Measurements from ENCODE around the gene TRAK1. TPM values are rescaled to one million over a fixed set of nuclear protein-coding genes. Genes with fewer than 3 reads are reported as not detected.

TRAK1 gene
- total and polyA plus RNA-seq, 10 of the 15 experiments (the other 5 are each of a cell fraction or from before 2014, with no cell fraction given) = 6.6 to 46.2 (median 23.7) TPM

DNA sequence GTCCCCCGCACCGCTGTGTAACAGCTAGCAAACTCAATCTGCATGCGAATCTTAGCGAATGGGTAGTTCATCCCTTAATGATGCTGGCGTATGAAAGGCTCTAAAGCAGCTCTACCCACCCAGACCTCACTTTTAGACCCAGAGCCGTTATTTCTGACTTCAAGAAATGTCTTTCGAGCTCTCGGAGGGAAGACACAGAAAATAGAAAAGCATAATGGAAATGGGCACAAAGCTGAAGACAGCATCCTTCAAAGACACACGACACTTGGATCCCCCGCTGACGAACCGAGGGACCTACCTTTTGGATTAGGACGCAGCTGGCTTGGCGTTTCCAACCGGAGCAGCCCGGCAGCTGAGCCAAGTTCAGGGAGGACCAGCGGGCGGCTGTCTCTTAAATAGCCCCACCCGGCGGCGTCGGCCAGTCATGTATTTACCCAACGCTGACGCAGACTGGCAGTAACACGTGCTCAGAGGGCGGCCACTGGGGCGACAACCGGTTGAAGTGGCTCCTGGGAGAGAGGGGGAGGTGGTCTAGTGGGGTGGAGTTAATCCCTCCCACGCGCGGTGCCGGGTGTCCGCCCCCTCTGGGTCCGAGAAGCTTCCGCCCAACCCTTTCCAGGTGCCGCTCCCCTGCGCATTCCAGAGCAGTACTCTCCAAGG is 173.4 kb downstream of the TRAK1 start:
- TF ChIP-seq BACH1 (IDR thresholded peaks at IDR 0.05; ENCODE audit: borderline replicate concordance) (no peak), JUND (IDR thresholded peaks at IDR 0.05; ENCODE audit: low read depth, low read length) (no peak), IRF4 (IDR thresholded peaks at IDR 0.05; ENCODE audit: low read depth, low read length) (no peak), NR2C1 (IDR thresholded peaks at IDR 0.05) (no peak), ZNF622 (IDR thresholded peaks at IDR 0.05) (no peak), POLR2AphosphoS2 (IDR thresholded peaks at IDR 0.05; ENCODE audit: low read depth, low read length) (no peak), TARDBP (IDR thresholded peaks at IDR 0.05; ENCODE audit: borderline replicate concordance) (no peak), ZNF217 (IDR thresholded peaks at IDR 0.05) (no peak), NR2C2 (IDR thresholded peaks at IDR 0.05; ENCODE audit: borderline replicate concordance, control insufficient read depth, insufficient read length, low read depth) (no peak), WRNIP1 (IDR thresholded peaks at IDR 0.05; ENCODE audit: borderline replicate concordance, low read depth, low read length) (no peak), ZNF274 (IDR thresholded peaks at IDR 0.05; ENCODE audit: insufficient read depth, insufficient read length) (no peak), SREBF1 (IDR thresholded peaks at IDR 0.05; ENCODE audit: low read length) (no peak), RAD21 (IDR thresholded peaks at IDR 0.05; ENCODE audit: insufficient read depth, low read depth, low read length) (no peak)
- no TSS peak for BruUV-seq (replicated peaks)
- Histone ChIP-seq H3K4me3 (no peak overlapping the region), H3K36me3 (ENCODE audit: control insufficient read depth in 2 of 2, insufficient read depth in 2 of 2, low read length in 1 of 2) (no peaks in the 10 kb centered on the region), H3K9ac (ENCODE audit: control insufficient read depth, insufficient read depth, low read length) (no peak overlapping the region), H4K20me1 (ENCODE audit: control insufficient read depth, insufficient read depth) (no peaks in the 10 kb centered on the region), H3K27me3 (replicated peaks in 1 of 2; ENCODE audit: control insufficient read depth in 2 of 2, insufficient read depth in 2 of 2, low read length in 1 of 2) (peaks cover 3 to 18% of the 10 kb centered on the region in 2 experiments; a peak in 3 of 4 replicates), H3K4me2 (ENCODE audit: control insufficient read depth, insufficient read depth) (no peak overlapping the region), H3K27ac (ENCODE audit: control insufficient read depth, insufficient read depth) (no peak overlapping the region), H3K79me2 (ENCODE audit: control insufficient read depth, insufficient read depth, low read length) (no peaks in the 10 kb centered on the region), H3K4me1 (ENCODE audit: control insufficient read depth, insufficient read depth, low read length) (no peaks in the 10 kb centered on the region), H3K9me3 (replicated peaks; ENCODE audit: control insufficient read depth, insufficient read depth, low read length) (no peaks in the 10 kb centered on the region; the same call in 1 of the 3 replicates), H2AFZ (ENCODE audit: control insufficient read depth, low read depth, low read length) (no peak overlapping the region)
- ChIA-PET RAD21 (ENCODE audit: unreplicated experiment) (interaction anchor here (1.9 kb wide), 1 partner anchor 179 kb away, joined by 4 read pairs; no protein-coding TSS in a partner anchor), CTCF (interaction anchor here (1.4 kb wide), 1 partner anchor 18 kb away, joined by 3 read pairs; no protein-coding TSS in a partner anchor), POLR2A (no interaction called here), SMC1A (ENCODE audit: uncharacterized antibody, unreplicated experiment) (no interaction called here)
- no peak for ATAC-seq
- in situ Hi-C loops (cut with MboI) = no loop called here
- 53% methylated on average over 28 of the region's 37 CpGs for WGBS (ENCODE audit: insufficient coverage, insufficient replicate concordance, low lambda C conversion rate, missing lambda C conversion rate)
- FAIRE-seq = no peak
- intact Hi-C loops (cut with micrococcal nuclease; ENCODE audit: unreplicated experiment) = no loop called here
- DNase-seq (ENCODE audit: low read depth, low spot score) = no peak

Data from GM12878 (cell line).